OCI-LY7 (cell line): ENCODE measurements around the gene NKAPL. TPM values are rescaled to one million over a fixed set of nuclear protein-coding genes. Genes with fewer than 3 reads are reported as not detected.
A peak's percentile ranks its signal among the peaks of the same experiment; 100 is the strongest.

Experiments
- BruUV-seq: library from RNA; stranded (reverse); fragments of 400-500 nt; replicated peaks from 2 replicates; lab custom pipeline; 2021; lab: Mats Ljungman, UMichigan
- CTCF ChIA-PET: fragments of 300-600 bp; sonication (Branson Sonifier 250); formaldehyde crosslinking; loops from one replicate; lab custom pipeline; 2022; ENCODE audit warnings: antibody characterized with exemption; ENCODE audit not compliant: unreplicated experiment; lab: Charles Lee
- POLR2A ChIA-PET: fragments of 300-600 bp; sonication (Branson Sonifier 250); formaldehyde crosslinking; loops from one replicate; lab custom pipeline; 2022; ENCODE audit warnings: antibody characterized with exemption; lab: Charles Lee
- DNase-seq: peaks from one replicate; pipeline ENCODE4 v3.0.0-alpha.2; 2015; ENCODE audit warnings: low spot score
- H2AFZ ChIP-seq: fragments of 200-600 bp; sonication (generic), shearing (Covaris generic); 2 replicates; pipeline ENCODE4 v1.6.1; 2014; ENCODE audit warnings: mild to moderate bottlenecking, antibody characterized with exemption, low read length, moderate library complexity
- H3K27ac ChIP-seq: fragments of 200-600 bp; sonication (generic); 2 replicates; pipeline ENCODE4 v1.5.1; 2014; ENCODE audit warnings: mixed run types, low read depth, mild to moderate bottlenecking, moderate library complexity, low read length, inconsistent platforms; ENCODE audit not compliant: poor library complexity, severe bottlenecking
- H3K36me3 ChIP-seq: fragments of 200-600 bp; sonication (generic); 2 replicates; pipeline ENCODE4 v1.6.1; 2014; ENCODE audit warnings: mild to moderate bottlenecking, antibody characterized with exemption, low read length, moderate library complexity, mixed read lengths; ENCODE audit not compliant: insufficient read depth
- H3K4me1 ChIP-seq: fragments of 200-600 bp; sonication (generic); 2 replicates; pipeline ENCODE4 v1.5.1; 2014; ENCODE audit warnings: mild to moderate bottlenecking, low read length; ENCODE audit not compliant: insufficient read depth, poor library complexity, severe bottlenecking
- H3K4me2 ChIP-seq: fragments of 200-600 bp; sonication (generic); 2 replicates; pipeline ENCODE4 v1.6.1; 2014; ENCODE audit warnings: mild to moderate bottlenecking, low read length
- H3K4me3 ChIP-seq: fragments of 200-600 bp; sonication (generic); 2 replicates; pipeline ENCODE4 v1.5.1; 2014; ENCODE audit warnings: mild to moderate bottlenecking, low read depth, low read length; ENCODE audit not compliant: poor library complexity, severe bottlenecking
- H3K79me2 ChIP-seq: fragments of 200-600 bp; sonication (generic); 2 replicates; pipeline ENCODE4 v1.6.1; 2016; ENCODE audit warnings: low read depth, mild to moderate bottlenecking, low read length, moderate library complexity, mixed read lengths; ENCODE audit not compliant: insufficient read depth
- H3K9me2 ChIP-seq: fragments of 200-600 bp; sonication (generic); 2 replicates; pipeline ENCODE4 v1.6.1; 2016; ENCODE audit warnings: mild to moderate bottlenecking, low read length, mixed read lengths; ENCODE audit not compliant: insufficient read depth
- H3K9me3 ChIP-seq: fragments of 200-600 bp; sonication (generic); 2 replicates; pipeline ENCODE4 v1.6.1; 2014; ENCODE audit warnings: mild to moderate bottlenecking, mixed run types, low read length, mixed read lengths
- H4K20me1 ChIP-seq: fragments of 200-600 bp; sonication (generic); 2 replicates; pipeline ENCODE4 v1.6.1; 2014; ENCODE audit warnings: mild to moderate bottlenecking, antibody characterized with exemption, low read length, moderate library complexity, mixed read lengths; ENCODE audit not compliant: insufficient read depth
- CTCF ChIP-seq: fragments of 200-600 bp; sonication (generic); conservative IDR thresholded peaks from 2 replicates; pipeline ENCODE4 v1.5.1; 2014; ENCODE audit warnings: mild to moderate bottlenecking, antibody characterized with exemption, low read length, moderate library complexity, mixed read lengths
- EZH2phosphoT487 ChIP-seq: fragments of 200-600 bp; sonication (generic); IDR thresholded peaks from 2 replicates; pipeline ENCODE4 v1.6.1; 2018; ENCODE audit warnings: low read depth, borderline replicate concordance, mild to moderate bottlenecking, mixed run types, antibody characterized with exemption, low read length, moderate library complexity, mixed read lengths
- intact Hi-C: fragments of 100-400 bp; cut with micrococcal nuclease; formaldehyde crosslinking; loops from one replicate; pipeline ENCODE4 v1.10.0; 2022; ENCODE audit not compliant: unreplicated experiment
- total RNA-seq, 2 experiments: library from RNA; depleted of rRNA in 1 of 2; stranded (reverse); fragments of >200 nt in 1 of 2; shearing (Covaris generic) in 1 of 2; gene quantifications; 2 replicates each; pipeline ENCODE4 v1.2.3, GENCODE V29; 2014 to 2022

Gene NKAPL
- total RNA-seq, 2 experiments from 2014 or later = not detected

- Histone ChIP-seq H2AFZ (peak overlapping the region; percentile 49; the same call in 1 of the 2 replicates), H3K4me3 (no peak overlapping the region), H3K27ac (no peak overlapping the region), H3K9me3 (no peaks in the 10 kb centered on the region), H3K9me2 (no peaks in the 10 kb centered on the region), H3K4me2 (peak overlapping the region; percentile 42; the same call in 1 of the 2 replicates), H4K20me1 (no peaks in the 10 kb centered on the region), H3K36me3 (no peaks in the 10 kb centered on the region), H3K4me1 (no peaks in the 10 kb centered on the region), H3K79me2 (no peaks in the 10 kb centered on the region)
- intact Hi-C loops = no loop called here
- ChIA-PET POLR2A (interaction anchor here (0.6 to 0.7 kb wide), 2 partner anchors 150 to 404 kb away, joined by 3 read pairs; a partner anchor contains a TSS), CTCF (no interaction called here)
- no TSS peak for BruUV-seq
- TF ChIP-seq CTCF = no peak
- TF ChIP-seq EZH2phosphoT487 = no peak
- no peak for DNase-seq
Observed at GRCh38 chr6:28211840-28212509, 47.1 kb upstream of the NKAPL start.

DNA sequence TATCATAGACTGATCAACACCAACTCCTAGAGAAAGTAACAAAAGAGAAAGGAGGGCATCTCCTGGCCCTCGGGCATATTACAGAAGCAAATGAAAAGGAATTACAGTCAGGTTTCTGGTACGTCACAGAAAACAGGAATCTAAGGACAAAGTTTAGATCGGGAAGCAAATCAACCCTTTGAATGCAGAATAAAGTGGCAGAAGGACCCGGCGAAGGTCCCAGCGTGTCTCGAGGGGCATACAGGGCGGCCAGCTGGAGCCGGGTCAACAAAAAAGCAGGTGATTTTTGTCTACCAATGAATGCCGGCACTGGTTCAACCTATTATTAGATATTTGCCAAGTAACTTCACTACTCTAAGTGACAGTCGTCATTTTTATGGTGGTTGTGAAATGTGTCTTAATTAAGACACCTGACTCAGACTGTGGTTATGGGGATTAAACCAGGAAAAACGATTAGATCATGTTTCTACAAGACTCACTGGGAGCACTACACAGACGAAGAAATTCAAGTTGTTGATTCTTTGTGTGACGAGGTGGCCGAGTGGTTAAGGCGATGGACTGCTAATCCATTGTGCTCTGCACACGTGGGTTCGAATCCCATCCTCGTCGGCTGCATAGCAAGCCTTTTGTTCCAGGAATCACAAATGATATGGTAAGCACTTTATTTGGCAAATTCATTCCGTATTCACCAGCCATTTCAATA lies 46.4 kb upstream of the NKAPL start:
- no peak overlapping the region for H3K4me3 ChIP-seq
- intact Hi-C loops = no loop called here
- BruUV-seq = no TSS peak
- ChIA-PET CTCF (no interaction called here), POLR2A (interaction anchor here (0.6 to 0.7 kb wide), 2 partner anchors 149 to 405 kb away, joined by 3 read pairs; a partner anchor contains a TSS)
- no peaks in the 10 kb centered on the region for H3K9me3 ChIP-seq
- no peaks in the 10 kb centered on the region for H3K4me1 ChIP-seq
- peak overlapping the region; percentile 42; the same call in 1 of the 2 replicates for H3K4me2 ChIP-seq
- no peaks in the 10 kb centered on the region for H3K36me3 ChIP-seq
- no peak overlapping the region for H3K27ac ChIP-seq
- H3K9me2 ChIP-seq = no peaks in the 10 kb centered on the region
- TF ChIP-seq CTCF = 0 out of 2 replicates have a peak, but pooled peaks have one; percentile 18
- no peak for TF ChIP-seq EZH2phosphoT487
- H4K20me1 ChIP-seq = no peaks in the 10 kb centered on the region
- peak overlapping the region; percentile 49; the same call in 1 of the 2 replicates for H2AFZ ChIP-seq
- no peaks in the 10 kb centered on the region for H3K79me2 ChIP-seq
- DNase-seq = peak; percentile 2
